IPS-18c (cell line): Measurements from ENCODE around the gene PPID.
"Not testable (repeated sequence)": the region's sequence is repeated elsewhere in the genome, so short reads cannot be mapped to it uniquely, and the experiment has no call there.

ENCODE experiments used
- H3K4me3 ChIP-seq: 2 replicates; pipeline ENCODE4 v1.7.0; 2013; ENCODE audit warnings: low read depth, mild to moderate bottlenecking, low read length, moderate library complexity; ENCODE audit not compliant: insufficient read depth
- H3K9me3 ChIP-seq: one replicate; pipeline ENCODE4 v1.6.1; 2013; ENCODE audit warnings: mild to moderate bottlenecking, low read length, moderate library complexity; ENCODE audit not compliant: control insufficient read depth, insufficient read depth

The PPID gene

DNA sequence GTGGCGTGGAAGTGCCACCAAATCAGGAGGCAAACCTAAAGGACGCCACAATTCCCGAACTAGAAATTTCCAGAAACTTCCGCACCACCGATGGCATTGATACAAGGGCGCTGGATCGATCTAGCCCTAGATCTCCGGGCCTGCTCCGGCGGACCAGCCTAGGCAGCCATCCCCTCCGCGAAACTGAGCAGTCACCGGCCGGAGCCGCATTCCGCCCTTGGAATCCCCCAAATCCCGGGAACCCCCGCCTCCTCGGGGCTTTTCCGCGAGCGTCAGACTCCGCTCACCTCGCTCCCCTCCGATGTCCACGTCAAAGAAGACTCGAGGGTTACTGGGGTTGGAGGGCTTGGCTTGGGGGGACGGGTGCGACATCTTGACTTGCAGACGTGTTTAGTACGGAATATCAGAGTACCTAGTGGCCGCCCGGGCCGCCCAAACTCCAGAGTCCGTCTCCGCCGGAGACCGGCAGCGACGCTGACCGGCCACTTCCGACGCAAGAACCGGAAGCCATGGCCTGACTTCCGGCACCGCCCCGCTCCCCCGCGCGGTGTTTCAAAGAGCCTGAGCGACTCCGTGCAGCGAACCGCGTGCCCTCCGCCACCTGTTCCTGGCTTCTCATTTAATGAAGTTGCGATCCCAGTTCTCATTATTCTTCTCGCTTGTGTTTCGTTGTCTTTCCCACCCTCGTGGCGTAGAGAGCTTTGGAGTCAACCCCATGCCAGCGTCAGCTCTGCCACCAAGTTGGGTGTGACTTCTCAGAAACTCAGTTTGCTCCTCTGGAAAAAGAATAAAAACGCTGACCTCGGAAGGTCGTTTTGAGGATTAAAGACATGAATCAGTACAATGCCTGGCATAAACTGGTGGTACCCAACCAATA, at the start of gene PPID:
Gene PPID (minus strand): TSS at position 480 of the 877 bp plus-strand sequence. CDS start 108 bp downstream, at position 372.
- Histone ChIP-seq H3K9me3 (no peaks in the 10 kb centered on the region), H3K4me3 (peak within 1 kb of the TSS; percentile 86)

DNA sequence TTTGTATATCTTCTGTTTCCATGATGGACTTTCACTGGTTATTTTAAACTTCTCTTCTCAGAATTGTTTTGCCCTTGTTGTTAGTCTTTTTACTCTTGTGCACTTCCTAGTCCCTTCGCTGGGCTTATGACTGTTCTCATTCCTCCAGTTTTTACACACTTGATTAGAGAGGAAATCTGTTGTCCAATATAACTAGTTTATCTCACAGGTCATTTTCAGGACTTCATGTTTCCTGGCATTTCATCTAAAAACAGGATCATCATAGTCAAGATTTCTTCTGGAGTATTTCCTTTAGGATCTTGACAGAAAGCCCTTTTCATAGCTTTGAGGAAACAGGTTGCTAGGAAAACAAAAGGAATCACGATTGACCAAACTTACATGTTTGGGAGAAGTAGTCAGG, 48.6 kb upstream of the PPID start:
- no peak overlapping the region for H3K4me3 ChIP-seq

DNA sequence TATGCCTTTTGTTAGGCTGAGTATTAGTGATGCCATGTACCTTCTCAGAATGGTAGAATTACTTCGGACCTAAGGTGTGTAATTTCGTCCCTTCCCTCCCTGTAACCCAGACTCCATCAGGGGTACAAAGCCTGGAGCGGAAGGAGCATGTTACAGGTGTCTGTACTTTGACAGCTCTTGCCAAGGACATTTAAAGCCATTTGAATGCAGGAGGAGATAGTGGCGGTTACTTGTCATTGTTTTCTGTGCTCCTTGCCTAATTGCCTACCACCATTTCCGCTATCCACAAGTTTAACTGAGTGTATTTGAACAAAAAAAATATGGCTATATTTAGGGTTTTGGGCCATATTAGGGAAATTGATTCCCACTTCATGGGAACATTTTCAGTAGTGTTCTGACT, 47.5 kb upstream of the PPID start:
- no peaks in the 10 kb centered on the region for H3K9me3 ChIP-seq
- no peak overlapping the region for H3K4me3 ChIP-seq

More for the DNA sequence above, 48.6 kb upstream of the PPID start:
- H3K9me3 ChIP-seq = no peaks in the 10 kb centered on the region

DNA sequence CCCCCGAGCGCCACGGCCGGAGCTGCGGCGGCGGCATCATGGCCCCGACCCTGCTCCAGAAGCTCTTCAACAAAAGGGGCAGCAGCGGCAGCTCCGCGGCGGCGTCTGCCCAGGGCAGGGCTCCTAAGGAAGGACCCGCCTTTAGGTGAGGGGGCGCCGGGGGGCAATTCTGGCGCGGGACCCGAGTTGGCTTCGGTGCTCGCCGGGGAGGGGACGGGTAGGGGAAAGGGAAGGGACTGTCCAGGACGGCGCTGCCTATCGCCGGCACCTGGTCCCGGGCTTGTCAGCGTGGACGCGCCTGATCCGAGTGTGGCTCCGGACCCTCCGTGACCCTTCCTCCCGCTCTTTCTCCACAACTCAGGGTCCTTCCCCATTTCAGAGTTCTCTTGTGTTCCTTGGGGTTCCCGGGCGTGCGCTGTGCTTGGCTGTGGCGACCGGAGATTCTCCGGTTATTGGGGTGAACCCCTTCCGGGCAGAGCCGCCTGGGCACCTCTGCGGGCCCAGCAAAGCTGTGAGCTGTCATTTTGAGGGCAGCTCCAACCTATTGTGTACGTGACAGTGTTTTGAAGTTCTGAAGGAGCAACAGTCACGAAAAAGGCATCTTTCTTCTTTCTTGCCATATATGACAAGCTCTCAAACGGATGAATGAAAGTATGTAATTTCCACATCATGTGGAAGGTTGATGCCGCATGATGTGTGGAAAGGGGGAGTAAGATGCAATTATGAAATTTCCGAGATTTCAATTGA, 46.2 kb upstream of the PPID start:
- Histone ChIP-seq H3K9me3 (no peaks in the 10 kb centered on the region), H3K4me3 (peak overlapping the region; percentile 80)

DNA sequence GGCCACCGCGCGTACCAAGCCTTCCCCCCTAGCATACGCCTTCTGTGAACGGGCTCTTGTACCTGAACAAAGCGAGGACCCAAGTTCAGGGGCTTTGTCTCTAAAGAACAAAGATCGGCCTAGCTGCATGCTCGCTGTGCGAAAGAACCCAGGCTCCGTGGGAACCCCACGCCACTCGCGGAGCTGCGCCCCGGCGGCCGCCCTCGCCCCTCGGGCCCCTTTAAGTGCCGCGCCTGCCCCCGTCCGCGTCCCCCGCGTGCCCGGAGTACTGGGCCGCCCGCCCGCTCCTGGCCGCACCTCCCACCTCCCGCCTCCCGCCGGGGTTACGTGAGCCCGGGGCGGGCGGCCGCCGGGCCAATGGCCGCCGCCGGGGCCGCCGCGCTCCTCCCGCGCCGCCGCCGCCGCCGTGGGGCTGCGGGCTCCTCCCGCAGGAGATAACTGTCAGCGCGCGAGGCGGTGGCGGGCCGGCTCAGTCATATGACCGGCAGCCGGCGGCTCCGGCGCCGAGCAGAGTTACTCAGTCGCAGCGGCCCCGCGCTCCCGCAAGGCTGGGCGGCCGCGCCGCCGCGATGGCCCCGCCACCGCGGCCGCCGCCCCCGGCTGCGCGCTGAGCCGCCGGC, 45.5 kb upstream of the PPID start, which contains the start of gene FNIP2:
Gene FNIP2 (plus strand): TSS at position 472 of the 620 bp plus-strand sequence. CDS start 187 bp downstream, outside the sequence.
- H3K4me3 ChIP-seq = peak within 1 kb of the TSS; percentile 80
- no peaks in the 10 kb centered on the region for H3K9me3 ChIP-seq

DNA sequence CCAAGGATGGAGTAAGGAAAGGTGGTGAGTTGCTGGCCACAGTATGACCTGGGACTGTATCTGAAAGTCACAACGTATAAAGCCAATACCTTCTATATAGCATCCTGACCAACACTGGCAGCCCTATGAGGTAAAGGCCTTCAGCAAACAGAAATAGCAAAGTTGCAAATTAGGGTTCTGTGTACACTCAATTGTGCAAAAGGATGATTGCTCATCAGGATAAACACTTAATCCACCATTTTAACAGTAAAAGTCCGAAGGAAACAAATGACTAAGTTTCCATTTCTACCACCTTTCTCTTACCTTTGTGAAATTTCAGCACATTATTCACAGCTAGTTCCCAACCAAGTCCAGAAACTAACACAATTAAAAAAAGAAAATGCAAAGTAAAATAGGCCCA, 44.3 kb upstream of the PPID start:
- no peak overlapping the region for H3K4me3 ChIP-seq

DNA sequence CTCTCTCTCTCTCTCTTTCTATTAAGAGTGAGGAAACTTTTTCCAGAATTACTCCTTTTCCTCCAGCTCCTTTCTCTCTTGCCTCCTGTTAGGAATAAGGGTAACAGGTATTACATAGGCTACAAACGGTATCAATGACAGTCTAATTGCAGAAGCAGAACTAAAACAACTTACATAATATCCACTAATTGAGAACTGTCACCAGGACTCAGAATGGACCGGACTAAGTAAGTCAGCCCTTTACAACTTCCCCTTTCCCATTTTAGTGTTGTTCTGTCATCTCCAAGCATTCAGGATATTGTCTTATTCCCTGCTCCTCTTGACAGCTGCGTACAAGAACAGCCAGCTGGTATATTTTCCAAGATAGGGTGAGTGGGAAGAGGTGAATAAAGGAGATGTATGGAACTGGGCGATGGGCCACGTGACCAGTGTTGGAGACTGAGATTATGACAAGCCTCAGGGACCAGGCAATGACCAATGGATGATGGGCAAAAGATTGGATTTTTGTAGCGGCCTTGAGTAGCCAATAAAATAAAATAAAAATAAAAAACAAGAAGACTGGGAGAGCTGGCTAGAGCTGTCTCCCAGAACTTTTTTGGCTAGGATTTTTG, 43.3 kb upstream of the PPID start:
- Histone ChIP-seq H3K9me3 (no peaks in the 10 kb centered on the region), H3K4me3 (no peak overlapping the region)

More for the DNA sequence above, 44.3 kb upstream of the PPID start:
- H3K9me3 ChIP-seq = no peaks in the 10 kb centered on the region

DNA sequence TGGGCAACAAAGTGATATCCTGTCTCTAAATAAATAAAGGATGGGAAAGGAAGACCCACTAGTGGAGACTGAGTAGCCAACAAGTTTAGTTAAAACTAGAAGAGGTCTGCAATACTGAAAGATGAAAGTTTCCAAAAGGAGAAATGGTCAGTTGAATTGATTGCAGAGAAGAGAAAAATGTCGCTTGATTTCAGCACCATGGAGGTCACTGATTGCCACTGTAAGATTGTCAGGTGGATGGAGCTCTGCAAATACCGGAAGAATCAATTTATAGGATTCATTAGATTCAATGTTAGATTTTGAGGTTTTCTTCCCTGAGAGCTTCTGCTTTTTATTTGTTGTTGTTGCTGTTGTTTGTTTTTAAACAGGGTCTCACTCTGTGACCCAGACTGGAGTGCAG, 40.3 kb upstream of the PPID start:
- peaks cover 2% of the 10 kb centered on the region for H3K9me3 ChIP-seq
- no peak overlapping the region for H3K4me3 ChIP-seq

DNA sequence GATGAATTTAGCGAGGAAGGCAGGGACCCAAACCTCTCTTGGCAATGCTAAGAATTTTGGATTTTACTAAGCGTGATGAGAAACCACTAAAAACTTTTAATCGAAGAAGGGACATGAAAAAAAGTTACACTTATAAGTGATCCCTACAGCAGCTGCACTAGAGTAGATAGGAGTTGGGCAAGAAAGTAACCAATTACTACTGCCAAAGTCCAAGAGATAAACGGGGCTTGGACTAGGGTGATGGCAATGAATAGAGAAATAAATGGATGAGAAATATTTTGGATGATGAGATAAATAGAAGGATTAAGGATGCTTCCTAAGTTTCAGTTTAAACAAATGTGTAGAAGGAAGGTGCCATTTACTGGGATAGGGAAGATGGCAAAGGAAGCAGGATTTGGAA, 39.4 kb upstream of the PPID start:
- H3K4me3 ChIP-seq = no peak overlapping the region
- peaks cover 2% of the 10 kb centered on the region for H3K9me3 ChIP-seq

DNA sequence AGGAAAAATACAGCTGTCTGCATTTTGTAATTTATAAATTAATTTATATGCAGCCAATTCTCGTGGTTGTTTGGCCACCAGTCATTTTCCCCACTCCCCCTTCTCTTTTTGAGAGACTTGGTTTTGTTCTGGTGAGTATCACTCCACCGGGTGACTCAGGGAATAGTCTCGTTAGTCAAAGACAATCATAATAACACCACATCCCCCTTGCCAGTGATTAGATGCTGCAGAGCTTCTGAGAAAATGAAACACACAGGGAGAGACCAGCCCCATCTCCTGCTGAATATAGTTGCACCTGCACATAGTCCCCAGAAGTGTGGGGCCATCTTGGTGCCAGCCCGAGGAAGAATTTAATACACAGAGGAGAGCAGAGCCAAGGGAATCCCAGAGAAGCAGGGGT, 37.7 kb upstream of the PPID start:
- H3K9me3 ChIP-seq = peaks cover 2% of the 10 kb centered on the region
- H3K4me3 ChIP-seq = no peak overlapping the region

DNA sequence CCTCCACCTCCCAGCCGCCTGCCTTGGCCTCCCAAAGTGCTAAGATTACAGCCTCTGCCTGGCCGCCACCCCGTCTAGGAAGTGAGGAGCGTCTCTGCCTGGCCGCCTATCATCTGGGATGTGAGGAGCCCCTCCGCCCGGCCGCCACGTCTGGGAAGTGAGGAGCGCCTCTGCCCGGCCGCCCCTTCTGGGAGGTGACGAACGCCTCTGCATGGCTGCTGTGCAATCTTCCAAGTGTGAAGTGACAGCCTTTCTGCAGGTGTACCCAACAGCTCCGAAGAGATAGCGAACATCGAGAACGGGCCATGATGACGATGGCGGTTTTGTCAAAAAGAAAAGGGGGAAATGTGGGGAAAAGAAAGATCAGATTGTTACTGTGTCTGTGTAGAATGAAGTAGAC, 36.3 kb upstream of the PPID start:
- H3K9me3 ChIP-seq, H3K4me3 ChIP-seq: not testable (repeated sequence)

DNA sequence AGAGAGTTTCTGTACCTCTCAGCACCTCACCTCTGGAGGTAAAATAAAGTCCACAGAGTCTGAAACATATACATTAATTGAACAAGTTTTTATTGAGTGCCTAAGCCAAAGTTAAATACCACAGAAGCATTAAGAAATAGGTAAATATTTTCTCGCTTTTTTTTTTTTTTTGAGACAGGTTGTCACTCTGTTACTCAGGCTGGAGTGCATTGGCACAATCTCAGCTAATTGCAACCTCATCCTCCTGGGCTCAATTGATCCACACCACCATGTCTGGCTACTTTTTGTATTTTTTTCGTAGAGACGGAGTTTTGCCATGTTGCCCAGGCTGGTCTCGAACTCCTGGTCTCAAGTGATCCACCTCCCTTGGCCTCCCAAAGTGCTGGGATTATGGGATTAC, 35.5 kb upstream of the PPID start:
- H3K9me3 ChIP-seq = peaks cover 2% of the 10 kb centered on the region
- no peak overlapping the region for H3K4me3 ChIP-seq

DNA sequence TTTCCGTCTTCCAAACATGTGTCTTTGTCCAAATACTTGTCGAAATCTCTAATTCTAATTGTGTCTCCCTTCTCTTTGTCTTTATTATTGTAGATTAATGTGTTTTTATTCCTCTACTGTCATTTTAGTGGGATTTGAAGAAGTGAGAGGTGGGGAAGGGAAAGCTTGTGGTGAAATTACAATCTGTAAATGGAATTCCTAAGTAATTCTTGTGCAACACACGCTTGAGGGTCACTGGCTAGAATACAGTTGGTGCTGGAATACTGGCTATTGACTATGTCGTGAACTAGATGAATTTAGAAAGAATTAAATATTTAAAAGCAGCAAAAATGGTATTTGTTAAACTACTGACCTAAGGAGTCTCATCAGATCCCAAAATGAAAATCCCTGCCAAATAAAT, 34.9 kb upstream of the PPID start:
- H3K9me3 ChIP-seq = peaks cover 2% of the 10 kb centered on the region
- no peak overlapping the region for H3K4me3 ChIP-seq

DNA sequence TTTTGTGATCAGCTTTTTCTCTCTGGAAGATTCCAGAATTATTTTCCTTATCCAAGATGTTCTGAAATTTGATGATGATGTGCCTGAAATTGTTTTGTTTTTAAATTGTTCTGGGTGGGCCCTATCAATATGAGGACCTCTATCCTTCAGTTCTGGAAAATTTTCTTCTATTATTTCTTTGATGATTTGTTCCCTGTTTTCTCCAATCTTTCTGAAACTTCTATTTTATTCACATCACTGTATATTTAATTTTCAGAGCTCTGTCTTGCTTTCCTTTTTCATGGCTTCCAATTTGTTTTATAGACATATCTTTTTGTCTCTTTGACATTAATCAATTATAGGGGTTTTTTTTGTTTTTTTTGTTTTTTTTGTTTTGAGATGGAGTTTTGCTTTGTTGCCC, 33.4 kb upstream of the PPID start:
- H3K9me3 ChIP-seq = peaks cover 2% of the 10 kb centered on the region
- no peak overlapping the region for H3K4me3 ChIP-seq

DNA sequence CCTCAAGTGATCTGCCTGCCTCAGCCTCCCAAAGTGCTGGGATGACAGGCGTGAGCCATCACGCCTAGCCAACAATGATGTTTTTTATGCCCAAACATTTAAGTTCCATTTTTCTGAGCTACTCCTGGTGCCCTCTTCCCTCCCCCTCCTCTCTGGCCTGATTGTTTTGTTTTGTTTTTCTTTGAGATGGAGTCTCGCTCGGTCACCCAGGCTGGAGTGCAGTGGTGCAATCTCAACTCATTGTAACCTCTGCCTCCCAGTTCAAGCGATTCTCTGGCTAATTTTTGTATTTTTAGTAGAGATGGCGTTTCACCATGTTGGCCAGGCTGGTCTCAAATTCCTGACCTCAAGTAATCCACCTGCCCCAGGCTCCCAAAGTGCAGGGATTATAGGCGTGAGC, 32.6 kb upstream of the PPID start:
- not testable (repeated sequence) for H3K4me3 ChIP-seq, H3K9me3 ChIP-seq

DNA sequence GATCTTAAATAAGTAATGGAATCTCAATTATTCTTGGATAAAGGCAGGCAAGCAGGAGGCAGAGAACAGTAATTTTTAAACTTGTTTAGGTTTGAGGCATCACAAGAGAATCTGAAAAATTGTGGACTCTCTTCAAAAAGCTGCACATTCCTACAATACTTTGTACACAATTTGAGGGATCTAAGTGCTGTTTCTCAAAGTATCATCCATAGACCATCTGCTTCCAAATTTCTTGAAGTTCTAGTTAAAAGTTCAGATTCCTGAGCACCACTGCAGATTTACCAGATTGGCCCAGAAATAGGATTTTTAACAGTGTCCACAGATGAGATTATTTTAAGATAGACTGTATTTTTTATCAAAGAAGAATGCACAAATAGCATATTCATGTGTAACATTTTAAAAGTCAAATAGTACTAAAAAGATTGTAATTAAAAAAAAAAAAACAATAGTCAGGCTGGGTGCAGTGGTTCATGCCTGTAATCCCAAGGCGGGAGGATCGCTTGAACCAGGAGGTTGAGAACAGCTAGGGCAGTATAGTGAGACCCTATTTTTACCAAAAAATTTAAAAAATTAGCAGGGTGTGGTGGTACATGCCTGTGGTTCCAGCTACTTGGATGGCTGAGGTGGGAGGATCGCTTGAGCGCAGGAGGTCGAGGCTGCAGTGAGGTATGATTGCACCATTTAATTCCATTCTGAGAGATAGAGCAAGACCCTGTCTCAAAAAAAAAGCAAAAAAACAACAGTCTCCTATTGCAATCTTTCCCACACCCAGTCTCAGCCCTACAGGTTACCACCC, 31.4 kb upstream of the PPID start:
- peaks cover 2% of the 10 kb centered on the region for H3K9me3 ChIP-seq
- no peak overlapping the region for H3K4me3 ChIP-seq

DNA sequence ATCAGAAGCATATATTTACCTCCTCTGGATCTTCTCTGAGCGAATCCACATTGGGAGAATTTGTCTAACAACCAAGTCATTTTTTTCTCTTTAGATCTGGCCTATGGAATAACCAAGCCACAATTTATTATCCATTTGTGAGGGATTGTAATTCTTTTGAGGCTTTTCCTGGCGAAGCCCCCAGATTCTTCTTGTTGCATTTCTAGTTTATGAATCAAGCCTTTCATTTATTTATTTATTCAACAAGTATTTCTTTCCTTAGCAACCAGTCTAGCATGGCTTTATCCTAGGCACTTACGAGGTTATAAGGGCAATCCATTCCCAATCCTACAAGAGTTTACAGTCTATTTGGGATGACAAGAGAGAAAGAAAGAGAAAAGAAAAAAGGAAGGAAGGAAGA, 27.2 kb upstream of the PPID start:
- no peak overlapping the region for H3K4me3 ChIP-seq
- peaks cover 2% of the 10 kb centered on the region for H3K9me3 ChIP-seq
